ENCODE results near the gene TTC14. TPM values are rescaled to one million over a fixed set of nuclear protein-coding genes. Genes with fewer than 3 reads are reported as not detected.
A peak's percentile ranks its signal among the peaks of the same experiment; 100 is the strongest.
"Not testable (repeated sequence)": the region's sequence is repeated elsewhere in the genome, so short reads cannot be mapped to it uniquely, and the experiment has no call there.

Gene TTC14
- 10 to 100 TPM; 49.2 to 65.3 TPM for total RNA-seq

GRCh38 chr3:180601688-180602666, at the start of gene TTC14:
TTC14 (plus strand) TSS chr3:180602163; CDS start chr3:180602262, 99 bp downstream.
- Mint-ChIP-seq H3K36me3 (peaks cover 33 to 37% of the 10 kb centered on the region in 2 donors), H3K27ac (peak within 1 kb of the TSS; percentile 97), H3K9me3 (peaks cover 0 to 4% of the 10 kb centered on the region in 2 donors)
- DNase-seq (ENCODE audit: low spot score in 2 of 2), result peak; percentile 90 to 96
- peak; percentile 97 to 99 for ATAC-seq

- ATAC-seq (no peak), DNase-seq (ENCODE audit: low spot score in 2 of 2) (no peak)
- Mint-ChIP-seq H3K9me3 (peaks cover 11 to 13% of the 10 kb centered on the region in 2 donors), H3K27ac (no peak overlapping the region), H3K36me3 (peaks cover 0 to 29% of the 10 kb centered on the region in 2 donors)
Observed at GRCh38 chr3:180563406-180563805, 38.6 kb upstream of the TTC14 start.

DNA sequence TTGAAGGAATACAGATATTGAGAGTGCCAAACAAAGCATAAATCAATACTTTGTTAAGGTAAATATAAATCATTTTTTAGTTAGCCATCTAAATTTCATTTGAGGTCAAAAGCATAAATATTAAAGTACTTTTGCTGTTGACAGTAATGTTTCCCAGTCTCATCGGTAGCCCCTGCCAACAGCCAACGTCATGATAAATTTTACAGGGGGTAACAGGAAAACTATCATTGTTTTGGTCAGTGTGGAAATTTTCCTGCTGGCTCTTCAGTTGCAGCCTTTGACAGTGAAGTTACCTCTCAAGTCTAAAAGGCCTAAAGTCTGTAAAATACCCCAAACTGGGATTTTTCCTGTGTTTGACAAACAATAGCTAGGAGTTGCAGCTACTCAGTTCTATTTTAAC, 37.3 kb upstream of the TTC14 start:
- Mint-ChIP-seq H3K9me3 (peaks cover 4 to 5% of the 10 kb centered on the region in 2 donors), H3K27ac (no peak overlapping the region), H3K36me3 (peaks cover 0 to 17% of the 10 kb centered on the region in 2 donors)
- no peak for DNase-seq (ENCODE audit: low spot score in 2 of 2)
- no peak for ATAC-seq

GRCh38 chr3:180570238-180570637, 31.7 kb upstream of the TTC14 start:
- Mint-ChIP-seq H3K9me3 (no peaks in the 10 kb centered on the region), H3K36me3 (no peaks in the 10 kb centered on the region), H3K27ac (no peak overlapping the region)
- ATAC-seq (no peak), DNase-seq (ENCODE audit: low spot score in 2 of 2) (no peak)

DNA sequence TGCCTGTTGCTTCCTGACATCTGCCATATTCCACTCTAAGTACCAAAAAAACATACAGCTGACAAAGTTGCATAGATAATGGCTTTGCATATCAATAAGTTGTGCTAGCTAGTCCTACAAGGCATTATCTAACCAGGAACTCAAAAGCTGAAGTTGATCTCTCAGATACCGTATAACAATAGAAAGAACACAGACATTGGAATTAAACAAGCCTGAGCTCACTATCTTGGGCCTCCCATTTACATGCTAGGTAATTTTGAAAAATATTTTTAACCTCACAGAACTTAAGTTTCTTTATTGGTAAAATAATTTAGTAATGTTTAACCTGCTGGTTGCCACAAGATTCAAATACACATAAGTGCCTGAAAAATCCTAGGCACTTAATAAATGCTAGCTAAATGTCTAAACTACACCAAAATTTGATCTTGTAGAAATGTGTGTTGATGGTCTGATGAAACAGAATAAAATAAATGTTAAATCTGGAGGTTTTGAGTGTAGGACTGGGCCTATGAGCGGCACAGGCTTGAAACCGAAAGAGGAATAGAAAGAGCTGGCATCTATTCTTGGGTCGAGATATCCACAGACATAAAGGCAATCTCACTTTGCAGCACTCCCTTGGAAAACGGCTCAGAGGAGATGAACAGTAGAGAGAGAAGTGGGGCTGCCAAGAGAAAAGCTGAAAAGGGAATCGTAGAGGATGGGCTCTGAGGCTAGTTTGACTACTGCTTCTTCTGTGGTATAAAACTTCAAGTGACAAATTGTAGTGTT, 29.9 kb upstream of the TTC14 start:
- no peaks in the 10 kb centered on the region for H3K36me3 Mint-ChIP-seq
- no peak overlapping the region for H3K27ac Mint-ChIP-seq
- ATAC-seq (no peak), DNase-seq (ENCODE audit: low spot score in 2 of 2) (no peak)
- H3K9me3 Mint-ChIP-seq, result no peaks in the 10 kb centered on the region

DNA sequence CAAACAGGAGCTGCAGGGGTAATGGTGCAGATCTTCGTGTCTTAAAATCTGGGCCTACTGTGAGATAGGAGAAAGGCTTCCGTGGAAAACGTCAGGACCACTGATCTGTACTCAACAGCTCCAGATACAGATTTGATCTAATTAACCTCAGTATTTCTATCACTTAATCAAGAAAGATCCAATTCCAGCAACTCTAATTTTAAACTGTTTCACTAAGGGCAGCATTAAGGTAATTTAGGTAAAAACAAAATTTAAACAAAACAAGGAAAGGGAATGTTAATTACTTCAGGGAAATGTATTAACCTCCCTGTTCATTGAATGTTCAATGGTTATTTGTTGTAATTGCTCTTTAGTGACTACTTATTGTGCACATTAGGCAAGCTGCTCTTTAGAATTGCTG, 26.4 kb upstream of the TTC14 start:
- H3K27ac Mint-ChIP-seq, result no peak overlapping the region
- no peaks in the 10 kb centered on the region for H3K36me3 Mint-ChIP-seq
- ATAC-seq, result no peak
- no peaks in the 10 kb centered on the region for H3K9me3 Mint-ChIP-seq
- DNase-seq (ENCODE audit: low spot score in 2 of 2), result no peak

DNA sequence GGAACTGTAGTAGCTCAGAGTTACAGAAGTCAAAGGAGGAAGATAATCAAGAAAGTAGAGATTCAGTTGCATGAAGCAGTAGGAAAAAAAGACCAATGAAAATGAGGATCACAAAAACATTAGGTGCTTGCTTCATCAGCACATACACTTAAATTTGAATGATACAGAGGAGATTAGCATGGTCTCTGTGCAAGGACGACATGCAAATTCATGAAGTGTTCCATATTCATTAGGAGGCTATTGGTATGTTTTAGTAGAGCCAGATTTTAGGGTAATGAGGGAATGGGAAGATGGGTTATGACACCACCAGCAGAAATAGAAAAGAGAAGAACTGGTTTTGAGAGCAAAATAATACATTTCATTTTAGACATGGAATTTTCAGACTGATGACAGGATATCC, 21.0 kb upstream of the TTC14 start:
- no peaks in the 10 kb centered on the region for H3K9me3 Mint-ChIP-seq
- no peak overlapping the region for H3K27ac Mint-ChIP-seq
- no peak for ATAC-seq
- H3K36me3 Mint-ChIP-seq, result no peaks in the 10 kb centered on the region
- DNase-seq (ENCODE audit: low spot score in 2 of 2), result no peak

DNA sequence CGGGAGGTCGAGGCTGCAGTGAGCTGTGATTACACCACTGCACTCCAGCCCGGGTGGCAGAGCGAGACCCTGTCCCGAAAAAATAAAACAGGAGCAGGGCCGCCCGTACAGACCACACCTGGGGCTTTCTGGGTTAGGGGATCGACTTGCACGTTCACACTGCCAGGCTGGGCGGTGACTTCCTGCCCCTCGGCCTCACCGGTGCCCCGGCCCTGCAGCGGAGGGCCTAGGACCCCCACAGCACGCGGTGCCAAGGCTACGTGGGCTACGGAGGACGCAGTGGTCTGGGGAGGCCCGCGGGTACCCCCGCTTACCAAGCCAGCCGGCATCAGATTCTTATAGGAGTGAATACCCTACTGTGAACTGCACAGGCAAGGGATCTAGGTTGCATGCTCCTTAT, 11.6 kb upstream of the TTC14 start:
- ATAC-seq (no peak), DNase-seq (ENCODE audit: low spot score in 2 of 2) (no peak)
- Mint-ChIP-seq H3K27ac (no peak overlapping the region), H3K36me3 (no peaks in the 10 kb centered on the region), H3K9me3 (no peaks in the 10 kb centered on the region)

- not testable (repeated sequence) for DNase-seq (ENCODE audit: low spot score in 2 of 2); H3K9me3 Mint-ChIP-seq; H3K36me3 Mint-ChIP-seq; H3K27ac Mint-ChIP-seq; ATAC-seq
Observed at GRCh38 chr3:180593631-180594030, 8.3 kb upstream of the TTC14 start.

GRCh38 chr3:180594631-180595558, 7.1 kb upstream of the TTC14 start:
- ATAC-seq, result no peak

DNA sequence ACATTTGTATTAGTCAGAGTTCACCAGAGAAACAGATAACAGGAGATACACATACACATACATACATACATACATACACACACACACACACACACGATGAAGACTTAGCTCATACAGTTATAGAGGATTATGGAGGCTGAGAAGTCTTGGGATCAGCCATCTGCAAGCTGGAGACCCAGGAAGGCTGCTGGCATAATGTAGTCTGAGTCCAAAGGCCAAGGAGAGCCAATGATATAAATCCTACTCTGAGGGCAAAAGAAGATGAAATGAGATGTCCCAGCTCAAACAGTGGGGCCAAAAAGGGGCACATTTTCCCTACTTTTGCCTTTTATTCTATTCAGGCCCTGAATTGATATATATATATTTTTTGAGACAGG, 6.4 kb upstream of the TTC14 start:
- H3K27ac Mint-ChIP-seq, result no peak overlapping the region
- DNase-seq (ENCODE audit: low spot score in 2 of 2), result no peak
- peaks cover 0 to under 1% of the 10 kb centered on the region in 2 donors for H3K36me3 Mint-ChIP-seq
- H3K9me3 Mint-ChIP-seq, result no peaks in the 10 kb centered on the region
- ATAC-seq, result no peak

More at GRCh38 chr3:180594631-180595558, 7.1 kb upstream of the TTC14 start:
- H3K27ac Mint-ChIP-seq, result no peak overlapping the region
- no peak for DNase-seq (ENCODE audit: low spot score in 2 of 2)
- no peaks in the 10 kb centered on the region for H3K36me3 Mint-ChIP-seq
- H3K9me3 Mint-ChIP-seq, result no peaks in the 10 kb centered on the region

DNA sequence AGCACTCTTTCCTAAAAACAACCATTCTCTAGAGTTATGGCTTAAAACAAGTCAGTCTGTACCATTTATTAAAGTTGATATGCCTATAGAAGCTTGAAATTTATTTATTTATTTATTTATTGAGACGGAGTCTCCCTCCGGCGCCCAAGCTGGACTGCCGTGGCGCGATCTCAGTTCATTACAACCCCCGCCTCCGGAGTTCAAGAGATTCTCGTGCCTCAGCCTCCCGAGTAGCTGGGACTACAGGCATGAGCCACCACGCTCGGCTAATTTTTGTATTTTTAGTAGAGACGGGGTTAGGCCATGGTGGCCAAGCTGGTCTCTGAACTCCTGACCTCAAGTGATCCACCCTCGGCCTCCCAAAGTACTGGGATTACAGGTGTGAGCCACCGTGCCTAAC, 1.5 kb upstream of the TTC14 start:
- H3K27ac Mint-ChIP-seq, result peak overlapping the region in 1 of 2 donors; percentile 97
- DNase-seq (ENCODE audit: low spot score in 2 of 2) (no peak), ATAC-seq (no peak)
- peaks cover 0 to 4% of the 10 kb centered on the region in 2 donors for H3K9me3 Mint-ChIP-seq
- H3K36me3 Mint-ChIP-seq, result peaks cover 27 to 28% of the 10 kb centered on the region in 2 donors

GRCh38 chr3:180611006-180611405, 9.0 kb downstream of the TTC14 start:
- no peaks in the 10 kb centered on the region for H3K9me3 Mint-ChIP-seq
- H3K27ac Mint-ChIP-seq, result no peak overlapping the region

DNA sequence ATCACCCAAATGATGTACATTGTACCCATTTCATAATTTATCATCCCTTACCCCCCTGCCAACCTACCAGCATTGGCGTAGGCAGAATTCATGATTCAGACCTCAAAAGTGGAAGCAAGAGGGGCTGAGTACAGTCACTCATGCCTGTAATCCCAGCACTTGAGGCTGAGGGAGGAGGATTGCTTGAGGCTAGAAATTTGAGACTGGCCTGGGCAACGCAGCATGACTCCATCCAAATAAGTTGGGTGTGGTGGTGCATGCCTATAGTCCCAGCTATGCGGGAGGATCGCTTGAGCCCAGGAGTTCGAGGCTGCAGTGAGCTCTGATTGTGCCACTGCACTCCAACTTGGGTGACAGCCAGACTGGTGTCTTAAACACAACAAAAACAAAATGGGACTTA, 10.4 kb downstream of the TTC14 start:
- Mint-ChIP-seq H3K27ac (peak overlapping the region in 1 of 2 donors; percentile 73), H3K9me3 (no peaks in the 10 kb centered on the region), H3K36me3 (peaks cover 14 to 19% of the 10 kb centered on the region in 2 donors)
- DNase-seq (ENCODE audit: low spot score in 2 of 2) (no peak), ATAC-seq (no peak)

More at GRCh38 chr3:180611006-180611405, 9.0 kb downstream of the TTC14 start:
- no peak for ATAC-seq
- peaks cover 17 to 24% of the 10 kb centered on the region in 2 donors for H3K36me3 Mint-ChIP-seq
- no peak for DNase-seq (ENCODE audit: low spot score in 2 of 2)

DNA sequence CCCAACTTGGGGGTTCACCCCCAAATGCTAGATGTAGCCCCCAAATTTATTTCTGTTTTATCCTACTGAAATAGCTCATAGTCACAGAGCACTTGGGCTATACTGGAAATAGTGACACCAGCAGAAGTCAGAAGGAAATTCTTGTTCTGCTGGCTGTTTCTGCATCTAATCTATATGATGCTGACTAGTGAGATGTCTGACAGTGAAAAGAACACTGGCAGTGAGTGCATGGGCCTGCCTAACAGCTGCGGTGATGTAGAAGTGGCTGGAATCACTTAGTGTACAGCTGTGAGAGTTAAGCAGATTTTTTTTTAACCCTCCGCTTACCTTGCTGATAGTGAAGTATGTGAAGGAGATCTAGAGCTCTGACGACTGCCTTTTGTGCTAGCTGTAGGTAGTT, 14.0 kb downstream of the TTC14 start:
- Mint-ChIP-seq H3K36me3 (peaks cover 9 to 16% of the 10 kb centered on the region in 2 donors), H3K27ac (peak overlapping the region in 1 of 2 donors; percentile 29), H3K9me3 (peaks cover 0 to 3% of the 10 kb centered on the region in 2 donors)
- DNase-seq (ENCODE audit: low spot score in 2 of 2) (no peak), ATAC-seq (peak in 1 of 2 donors; percentile 71)

DNA sequence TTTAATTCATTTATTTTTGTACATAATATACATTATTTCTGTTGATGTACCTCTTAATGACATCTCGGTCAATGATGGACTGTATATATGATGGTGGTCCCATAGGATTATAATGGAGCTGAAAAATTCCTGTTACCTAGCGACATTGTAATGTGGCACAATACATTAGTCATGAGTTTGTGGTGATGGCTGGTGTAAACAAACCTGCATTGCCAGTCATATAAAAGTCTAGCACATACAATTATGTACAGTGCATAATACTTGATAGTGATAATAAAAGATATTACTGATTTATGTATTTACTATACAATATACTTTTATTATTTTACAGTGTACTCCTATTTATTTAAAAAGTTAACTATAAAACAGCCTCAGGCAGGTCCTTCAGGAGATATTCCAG, 15.1 kb downstream of the TTC14 start:
- Mint-ChIP-seq H3K27ac (no peak overlapping the region), H3K9me3 (peaks cover 0 to 9% of the 10 kb centered on the region in 2 donors), H3K36me3 (peaks cover 9 to 27% of the 10 kb centered on the region in 2 donors)
- ATAC-seq (no peak), DNase-seq (ENCODE audit: low spot score in 2 of 2) (no peak)

Data from activated naive CD4-positive, alpha-beta T cell treated with anti-CD3 and anti-CD28 coated beads, Interleukin-2, amount 50 U/mL, for 72 hours (primary cell).